Liver (tissue), 3 donors: ENCODE results near the gene C16orf78.

Experiments used
- GABPA ChIP-seq, 2 donors: IDR thresholded peaks in 1 of 2; conservative IDR thresholded peaks in 1 of 2; 2 replicates each; pipeline ENCODE4 v1.6.1; 2016; ENCODE audit warnings: antibody characterized with exemption in 2 of 2, mild to moderate bottlenecking in 1 of 2, moderate library complexity in 1 of 2
- NR2F2 ChIP-seq: IDR thresholded peaks from 2 replicates; pipeline ENCODE4 v1.6.1; 2016; ENCODE audit warnings: antibody characterized with exemption
- TAF1 ChIP-seq: conservative IDR thresholded peaks from 2 replicates; pipeline ENCODE4 v1.6.1; 2016; ENCODE audit warnings: antibody characterized with exemption, mild to moderate bottlenecking
- TF ChIP-seq, protein P1 (sequence below): IDR thresholded peaks from 2 replicates; pipeline ENCODE4 v1.6.1; 2016; ENCODE audit warnings: antibody characterized with exemption
- TF ChIP-seq, protein P2 (sequence below): fragments of 150-350 bp; IDR thresholded peaks from 2 replicates; pipeline ENCODE4 v1.5.1; 2017; ENCODE audit warnings: improper control_type of control experiment, low read depth, low read length; ENCODE audit not compliant: missing input control
- TF ChIP-seq, protein P3 (sequence below): IDR thresholded peaks from 2 replicates; pipeline ENCODE4 v1.6.1; 2016; ENCODE audit warnings: antibody characterized with exemption, mild to moderate bottlenecking
- donor health status: healthy.
- donor health status: healthy.

DNA sequence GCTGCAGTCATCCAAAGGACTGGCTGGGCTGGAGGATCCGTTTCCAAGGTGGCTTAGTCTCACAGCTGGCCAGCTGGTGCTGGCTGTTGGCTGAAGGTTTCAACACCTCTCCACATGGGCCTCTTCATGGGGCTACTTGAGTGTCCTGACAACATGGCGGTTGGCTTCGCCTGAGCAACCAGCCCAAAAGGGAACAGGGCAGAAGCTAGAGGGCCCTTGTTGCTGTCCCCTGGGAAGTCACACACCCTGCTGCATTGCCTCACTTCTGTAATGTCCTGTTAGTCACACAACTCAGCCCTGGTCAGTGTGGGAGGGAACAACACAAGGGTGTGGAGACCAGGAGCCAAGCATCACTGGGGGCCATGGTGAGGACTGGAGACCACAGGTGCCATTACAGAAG lies 36.6 kb downstream of the C16orf78 start:
- TF ChIP-seq, protein P1, sequence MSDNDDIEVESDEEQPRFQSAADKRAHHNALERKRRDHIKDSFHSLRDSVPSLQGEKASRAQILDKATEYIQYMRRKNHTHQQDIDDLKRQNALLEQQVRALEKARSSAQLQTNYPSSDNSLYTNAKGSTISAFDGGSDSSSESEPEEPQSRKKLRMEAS, result no peak
- TF ChIP-seq, protein P2, sequence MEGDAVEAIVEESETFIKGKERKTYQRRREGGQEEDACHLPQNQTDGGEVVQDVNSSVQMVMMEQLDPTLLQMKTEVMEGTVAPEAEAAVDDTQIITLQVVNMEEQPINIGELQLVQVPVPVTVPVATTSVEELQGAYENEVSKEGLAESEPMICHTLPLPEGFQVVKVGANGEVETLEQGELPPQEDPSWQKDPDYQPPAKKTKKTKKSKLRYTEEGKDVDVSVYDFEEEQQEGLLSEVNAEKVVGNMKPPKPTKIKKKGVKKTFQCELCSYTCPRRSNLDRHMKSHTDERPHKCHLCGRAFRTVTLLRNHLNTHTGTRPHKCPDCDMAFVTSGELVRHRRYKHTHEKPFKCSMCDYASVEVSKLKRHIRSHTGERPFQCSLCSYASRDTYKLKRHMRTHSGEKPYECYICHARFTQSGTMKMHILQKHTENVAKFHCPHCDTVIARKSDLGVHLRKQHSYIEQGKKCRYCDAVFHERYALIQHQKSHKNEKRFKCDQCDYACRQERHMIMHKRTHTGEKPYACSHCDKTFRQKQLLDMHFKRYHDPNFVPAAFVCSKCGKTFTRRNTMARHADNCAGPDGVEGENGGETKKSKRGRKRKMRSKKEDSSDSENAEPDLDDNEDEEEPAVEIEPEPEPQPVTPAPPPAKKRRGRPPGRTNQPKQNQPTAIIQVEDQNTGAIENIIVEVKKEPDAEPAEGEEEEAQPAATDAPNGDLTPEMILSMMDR, result no peak
- TF ChIP-seq GABPA (IDR thresholded peaks at IDR 0.05 in 1 of 2, conservative IDR thresholded peaks at IDR 0.05 in 1 of 2), result no peak
- no peak for TF ChIP-seq NR2F2
- no peak for TF ChIP-seq TAF1
- TF ChIP-seq, protein P3, sequence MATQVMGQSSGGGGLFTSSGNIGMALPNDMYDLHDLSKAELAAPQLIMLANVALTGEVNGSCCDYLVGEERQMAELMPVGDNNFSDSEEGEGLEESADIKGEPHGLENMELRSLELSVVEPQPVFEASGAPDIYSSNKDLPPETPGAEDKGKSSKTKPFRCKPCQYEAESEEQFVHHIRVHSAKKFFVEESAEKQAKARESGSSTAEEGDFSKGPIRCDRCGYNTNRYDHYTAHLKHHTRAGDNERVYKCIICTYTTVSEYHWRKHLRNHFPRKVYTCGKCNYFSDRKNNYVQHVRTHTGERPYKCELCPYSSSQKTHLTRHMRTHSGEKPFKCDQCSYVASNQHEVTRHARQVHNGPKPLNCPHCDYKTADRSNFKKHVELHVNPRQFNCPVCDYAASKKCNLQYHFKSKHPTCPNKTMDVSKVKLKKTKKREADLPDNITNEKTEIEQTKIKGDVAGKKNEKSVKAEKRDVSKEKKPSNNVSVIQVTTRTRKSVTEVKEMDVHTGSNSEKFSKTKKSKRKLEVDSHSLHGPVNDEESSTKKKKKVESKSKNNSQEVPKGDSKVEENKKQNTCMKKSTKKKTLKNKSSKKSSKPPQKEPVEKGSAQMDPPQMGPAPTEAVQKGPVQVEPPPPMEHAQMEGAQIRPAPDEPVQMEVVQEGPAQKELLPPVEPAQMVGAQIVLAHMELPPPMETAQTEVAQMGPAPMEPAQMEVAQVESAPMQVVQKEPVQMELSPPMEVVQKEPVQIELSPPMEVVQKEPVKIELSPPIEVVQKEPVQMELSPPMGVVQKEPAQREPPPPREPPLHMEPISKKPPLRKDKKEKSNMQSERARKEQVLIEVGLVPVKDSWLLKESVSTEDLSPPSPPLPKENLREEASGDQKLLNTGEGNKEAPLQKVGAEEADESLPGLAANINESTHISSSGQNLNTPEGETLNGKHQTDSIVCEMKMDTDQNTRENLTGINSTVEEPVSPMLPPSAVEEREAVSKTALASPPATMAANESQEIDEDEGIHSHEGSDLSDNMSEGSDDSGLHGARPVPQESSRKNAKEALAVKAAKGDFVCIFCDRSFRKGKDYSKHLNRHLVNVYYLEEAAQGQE, result no peak
